OCI-LY1 (cell line): Measurements from ENCODE around the gene GASK1A.

Experiments
- H2AFZ ChIP-seq: fragments of 200-600 bp; sonication (generic), shearing (Covaris generic); 2 replicates; pipeline ENCODE4 v1.6.0; 2014; ENCODE audit warnings: antibody characterized with exemption, mild to moderate bottlenecking, low read length
- H3F3A ChIP-seq: fragments of 200-600 bp; sonication (generic), shearing (Covaris generic); 2 replicates; pipeline ENCODE4 v1.6.0; 2014; ENCODE audit warnings: mild to moderate bottlenecking, antibody characterized with exemption, low read length, moderate library complexity; ENCODE audit not compliant: insufficient read depth
- H3K27ac ChIP-seq: fragments of 200-600 bp; sonication (generic); 2 replicates; pipeline ENCODE4 v1.5.1; 2014; ENCODE audit warnings: low read length, mixed run types, mild to moderate bottlenecking, low read depth; ENCODE audit not compliant: poor library complexity, severe bottlenecking
- H3K27me3 ChIP-seq: fragments of 200-600 bp; sonication (generic); 2 replicates; pipeline ENCODE4 v1.6.0; 2014; ENCODE audit warnings: antibody characterized with exemption, mild to moderate bottlenecking, low read length, moderate library complexity; ENCODE audit not compliant: insufficient read depth
- H3K36me3 ChIP-seq: fragments of 200-600 bp; sonication (generic); 2 replicates; pipeline ENCODE4 v1.6.1; 2014; ENCODE audit warnings: mild to moderate bottlenecking, antibody characterized with exemption, low read length, moderate library complexity, mixed read lengths; ENCODE audit not compliant: insufficient read depth
- H3K4me1 ChIP-seq: fragments of 200-600 bp; sonication (generic); 2 replicates; pipeline ENCODE4 v1.5.1; 2014; ENCODE audit warnings: mild to moderate bottlenecking, low read length, moderate library complexity; ENCODE audit not compliant: insufficient read depth, severe bottlenecking
- H3K4me2 ChIP-seq: fragments of 200-600 bp; sonication (generic), shearing (Covaris generic); 2 replicates; pipeline ENCODE4 v1.6.1; 2014; ENCODE audit warnings: low read length
- H3K4me3 ChIP-seq: fragments of 200-600 bp; sonication (generic); 2 replicates; pipeline ENCODE4 v1.5.1; 2014; ENCODE audit warnings: low read length, low read depth, mild to moderate bottlenecking, mixed read lengths; ENCODE audit not compliant: poor library complexity, severe bottlenecking
- H3K79me2 ChIP-seq: fragments of 200-600 bp; shearing (Covaris generic); 2 replicates; pipeline ENCODE4 v1.6.1; 2016; ENCODE audit warnings: mixed run types, low read length, mixed read lengths; ENCODE audit not compliant: insufficient read depth
- H3K9ac ChIP-seq: fragments of 200-600 bp; sonication (generic), shearing (Covaris generic); 2 replicates; pipeline ENCODE4 v1.6.1; 2014; ENCODE audit warnings: mild to moderate bottlenecking, low read length, mixed read lengths
- H3K9me2 ChIP-seq: fragments of 200-600 bp; sonication (generic), shearing (Covaris generic); 2 replicates; pipeline ENCODE4 v1.6.1; 2014; ENCODE audit warnings: low read depth, mild to moderate bottlenecking, low read length, mixed read lengths
- H3K9me3 ChIP-seq: fragments of 200-600 bp; shearing (Covaris generic); 2 replicates; pipeline ENCODE4 v1.6.1; 2014; ENCODE audit warnings: low read length, mixed read lengths
- H4K20me1 ChIP-seq: fragments of 200-600 bp; sonication (generic), shearing (Covaris generic); 2 replicates; pipeline ENCODE4 v1.6.0; 2016; ENCODE audit warnings: mild to moderate bottlenecking, low read length; ENCODE audit not compliant: insufficient read depth
- CTCF ChIP-seq: fragments of 200-600 bp; sonication (generic), shearing (Covaris generic); IDR thresholded peaks from 2 replicates; pipeline ENCODE4 v1.5.1; 2017; ENCODE audit warnings: mild to moderate bottlenecking, antibody characterized with exemption, low read length, moderate library complexity, mixed read lengths
- EZH2 ChIP-seq: fragments of 200-600 bp; sonication (generic), shearing (Covaris generic); IDR thresholded peaks from 2 replicates; pipeline ENCODE4 v1.8.0; 2017; ENCODE audit warnings: borderline replicate concordance, mixed run types, mild to moderate bottlenecking, antibody characterized with exemption, low read length, moderate library complexity, mixed read lengths

GASK1A gene

GRCh38 chr3:43022121-43022520, 43.0 kb downstream of the GASK1A start:
- H3K36me3 ChIP-seq, result no peaks in the 10 kb centered on the region
- no peaks in the 10 kb centered on the region for H3K79me2 ChIP-seq
- H3K9me2 ChIP-seq, result no peaks in the 10 kb centered on the region
- TF ChIP-seq CTCF, result no peak
- no peak for TF ChIP-seq EZH2
- no peak overlapping the region for H3K4me3 ChIP-seq
- no peaks in the 10 kb centered on the region for H3K27me3 ChIP-seq
- no peaks in the 10 kb centered on the region for H4K20me1 ChIP-seq
- H3K9me3 ChIP-seq, result no peaks in the 10 kb centered on the region
- H2AFZ ChIP-seq, result no peak overlapping the region
- no peak overlapping the region for H3K9ac ChIP-seq
- no peak overlapping the region for H3K4me2 ChIP-seq
- H3K4me1 ChIP-seq, result peaks cover 5% of the 10 kb centered on the region
- H3K27ac ChIP-seq, result no peak overlapping the region
- no peaks in the 10 kb centered on the region for H3F3A ChIP-seq

- Histone ChIP-seq H3K9ac (no peak overlapping the region), H3K4me3 (no peak overlapping the region), H3K4me1 (peaks cover 5% of the 10 kb centered on the region), H4K20me1 (no peaks in the 10 kb centered on the region), H3K79me2 (no peaks in the 10 kb centered on the region), H3F3A (no peaks in the 10 kb centered on the region), H3K9me2 (no peaks in the 10 kb centered on the region), H3K27me3 (no peaks in the 10 kb centered on the region), H3K4me2 (no peak overlapping the region), H3K27ac (no peak overlapping the region), H2AFZ (no peak overlapping the region), H3K36me3 (no peaks in the 10 kb centered on the region), H3K9me3 (no peaks in the 10 kb centered on the region)
- TF ChIP-seq EZH2 (no peak), CTCF (no peak)
Observed at GRCh38 chr3:43023066-43023465, 44.0 kb downstream of the GASK1A start.

- H2AFZ ChIP-seq, result no peak overlapping the region
- H3K9ac ChIP-seq, result no peak overlapping the region
- no peaks in the 10 kb centered on the region for H3K9me3 ChIP-seq
- H3K4me3 ChIP-seq, result no peak overlapping the region
- H3K27ac ChIP-seq, result no peak overlapping the region
- H3K4me2 ChIP-seq, result no peak overlapping the region
- no peaks in the 10 kb centered on the region for H3K36me3 ChIP-seq
- TF ChIP-seq EZH2 (no peak), CTCF (no peak)
- peaks cover 5% of the 10 kb centered on the region for H3K4me1 ChIP-seq
- H3K79me2 ChIP-seq, result no peaks in the 10 kb centered on the region
- H3K27me3 ChIP-seq, result no peaks in the 10 kb centered on the region
- no peaks in the 10 kb centered on the region for H3K9me2 ChIP-seq
- H4K20me1 ChIP-seq, result no peaks in the 10 kb centered on the region
- H3F3A ChIP-seq, result no peaks in the 10 kb centered on the region
Observed at GRCh38 chr3:43023746-43024145, 44.6 kb downstream of the GASK1A start.
